ENCODE data around the gene FANCL.
"Not testable (repeated sequence)": the region's sequence is repeated elsewhere in the genome, so short reads cannot be mapped to it uniquely, and the experiment has no call there.

The FANCL gene

GRCh38 chr2:58122040-58122439, 119.1 kb downstream of the FANCL start:
- no peaks in the 10 kb centered on the region for H3K27me3 Mint-ChIP-seq
- H3K4me3 Mint-ChIP-seq, result no peak overlapping the region
- no peak for DNase-seq
- H3K27ac Mint-ChIP-seq, result no peak overlapping the region
- peaks cover 7% of the 10 kb centered on the region for H3K36me3 Mint-ChIP-seq (ENCODE audit: insufficient read depth)
- no peak for ATAC-seq (replicated peaks)
- H3K9me3 Mint-ChIP-seq, result no peaks in the 10 kb centered on the region
- H3K4me1 Mint-ChIP-seq (ENCODE audit: low read depth in 2 of 2), result peaks cover 2 to 7% of the 10 kb centered on the region in 2 donors

- ATAC-seq (replicated peaks) (no peak), DNase-seq (no peak)
- Mint-ChIP-seq H3K27ac (no peak overlapping the region), H3K27me3 (no peaks in the 10 kb centered on the region), H3K4me3 (no peak overlapping the region), H3K9me3 (no peaks in the 10 kb centered on the region), H3K36me3 (ENCODE audit: insufficient read depth) (peaks cover 7% of the 10 kb centered on the region), H3K4me1 (ENCODE audit: low read depth in 2 of 2) (peaks cover 3 to 8% of the 10 kb centered on the region in 2 donors)
Observed at GRCh38 chr2:58120626-58121229, 120.4 kb downstream of the FANCL start.

- H3K4me1 Mint-ChIP-seq (ENCODE audit: low read depth in 2 of 2), result peaks cover 9 to 10% of the 10 kb centered on the region in 2 donors
- not testable (repeated sequence) for H3K4me3 Mint-ChIP-seq
Observed at GRCh38 chr2:58113563-58113962, 127.6 kb downstream of the FANCL start.

GRCh38 chr2:58110765-58111164, 130.4 kb downstream of the FANCL start:
- no peak for ATAC-seq (replicated peaks)
- H3K4me3 Mint-ChIP-seq, result no peak overlapping the region
- no peaks in the 10 kb centered on the region for H3K9me3 Mint-ChIP-seq
- H3K27me3 Mint-ChIP-seq, result no peaks in the 10 kb centered on the region
- no peak for DNase-seq
- H3K4me1 Mint-ChIP-seq (ENCODE audit: low read depth in 2 of 2), result peaks cover 13% of the 10 kb centered on the region in 2 donors
- H3K27ac Mint-ChIP-seq, result no peak overlapping the region
- no peaks in the 10 kb centered on the region for H3K36me3 Mint-ChIP-seq (ENCODE audit: insufficient read depth)

More at GRCh38 chr2:58113563-58113962, 127.6 kb downstream of the FANCL start:
- not testable (repeated sequence) for H3K27ac Mint-ChIP-seq; H3K27me3 Mint-ChIP-seq; H3K36me3 Mint-ChIP-seq (ENCODE audit: insufficient read depth); DNase-seq; H3K9me3 Mint-ChIP-seq; ATAC-seq (replicated peaks)

GRCh38 chr2:58109481-58109880, 131.6 kb downstream of the FANCL start:
- Mint-ChIP-seq H3K36me3 (ENCODE audit: insufficient read depth) (no peaks in the 10 kb centered on the region), H3K9me3 (no peaks in the 10 kb centered on the region), H3K4me3 (no peak overlapping the region), H3K4me1 (ENCODE audit: low read depth in 2 of 2) (peaks cover 9 to 13% of the 10 kb centered on the region in 2 donors), H3K27me3 (no peaks in the 10 kb centered on the region), H3K27ac (no peak overlapping the region)
- no peak for DNase-seq
- ATAC-seq (replicated peaks), result no peak
